Measurements from ENCODE around the gene PSMD7. TPM values are rescaled to one million over a fixed set of nuclear protein-coding genes. Genes with fewer than 3 reads are reported as not detected.

Gene PSMD7
- total and polyA plus RNA-seq, 2 of the 13 experiments (the other 11 are each of a cell fraction or from before 2014, with no cell fraction given): 105 to 224 TPM

- TF ChIP-seq ZBTB4 (CRISPR knock-in tag; IDR thresholded peaks at IDR 0.05; ENCODE audit: borderline replicate concordance) (peak; percentile 87; the same call in 1 of the 2 replicates), ZBTB37 (CRISPR knock-in tag; IDR thresholded peaks at IDR 0.05) (peak; percentile 75; the same call in 1 of the 2 replicates), SIX4 (CRISPR knock-in tag; IDR thresholded peaks at IDR 0.05) (peak; percentile 50; the same call in 1 of the 2 replicates), NFYB (CRISPR knock-in tag; IDR thresholded peaks at IDR 0.05) (peak; percentile 41; the same call in 1 of the 2 replicates), ZFP62 (CRISPR knock-in tag; IDR thresholded peaks at IDR 0.05) (no peak), ARNT2 (CRISPR knock-in tag; IDR thresholded peaks at IDR 0.05; ENCODE audit: low read depth) (peak; percentile 94), BRCA1 (CRISPR knock-in tag; IDR thresholded peaks at IDR 0.05) (peak; percentile 93), SALL2 (CRISPR knock-in tag; IDR thresholded peaks at IDR 0.05) (peak; percentile 80; the same call in 1 of the 2 replicates), NFKBIZ (CRISPR knock-in tag; IDR thresholded peaks at IDR 0.05) (peak; percentile 91), ATF6 (CRISPR knock-in tag; conservative IDR thresholded peaks at IDR 0.05) (no peak; the same call in 1 of the 2 replicates), RCOR2 (CRISPR knock-in tag; IDR thresholded peaks at IDR 0.05) (no peak), ZNF574 (CRISPR knock-in tag; IDR thresholded peaks at IDR 0.05) (peak; percentile 96), ZNF33B (CRISPR knock-in tag; IDR thresholded peaks at IDR 0.05) (peak; percentile 95), ZNF563 (CRISPR knock-in tag; IDR thresholded peaks at IDR 0.05) (peak; percentile 97), SIX1 (CRISPR knock-in tag; IDR thresholded peaks at IDR 0.05; ENCODE audit: borderline replicate concordance) (peak; percentile 62), ZSCAN31 (CRISPR knock-in tag; IDR thresholded peaks at IDR 0.05; ENCODE audit: low read depth) (peak; percentile 90), CCDC6 (CRISPR knock-in tag; IDR thresholded peaks at IDR 0.05) (peak; percentile 42; the same call in 1 of the 2 replicates), ZNF558 (CRISPR knock-in tag; IDR thresholded peaks at IDR 0.05; ENCODE audit: borderline replicate concordance) (peak; percentile 96; the same call in 1 of the 2 replicates)
Observed at GRCh38 chr16:74296432-74297144, at the start of gene PSMD7 (continued).

All from HepG2 (cell line).